ENCODE measurements around the gene NID2. TPM values are rescaled to one million over a fixed set of nuclear protein-coding genes. Genes with fewer than 3 reads are reported as not detected.
A peak's percentile ranks its signal among the peaks of the same experiment; 100 is the strongest.

Gene NID2
- total and polyA plus RNA-seq, 4 donors, result 2.3 to 23.3 (median 10.1) TPM

DNA sequence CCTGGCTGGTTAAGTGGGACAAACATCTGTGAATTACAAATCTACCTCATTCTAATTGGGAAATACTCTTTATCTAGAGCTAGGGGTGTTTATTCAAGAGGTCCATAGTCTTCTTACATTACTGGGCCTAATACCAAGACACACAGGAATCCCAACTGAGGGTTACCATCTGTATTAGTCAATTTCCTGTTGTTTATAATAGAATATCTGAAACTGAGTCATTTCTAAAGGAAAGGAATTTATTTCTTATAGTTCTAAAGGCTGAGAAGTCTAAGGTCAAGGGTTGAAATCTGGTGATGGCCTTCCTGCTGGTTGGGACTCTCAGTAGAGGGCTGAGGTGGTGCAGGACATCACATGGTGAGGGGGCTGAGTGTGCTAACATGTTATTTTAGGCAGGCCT is 43.5 kb downstream of the NID2 start (continued):
- TF ChIP-seq, protein P1, sequence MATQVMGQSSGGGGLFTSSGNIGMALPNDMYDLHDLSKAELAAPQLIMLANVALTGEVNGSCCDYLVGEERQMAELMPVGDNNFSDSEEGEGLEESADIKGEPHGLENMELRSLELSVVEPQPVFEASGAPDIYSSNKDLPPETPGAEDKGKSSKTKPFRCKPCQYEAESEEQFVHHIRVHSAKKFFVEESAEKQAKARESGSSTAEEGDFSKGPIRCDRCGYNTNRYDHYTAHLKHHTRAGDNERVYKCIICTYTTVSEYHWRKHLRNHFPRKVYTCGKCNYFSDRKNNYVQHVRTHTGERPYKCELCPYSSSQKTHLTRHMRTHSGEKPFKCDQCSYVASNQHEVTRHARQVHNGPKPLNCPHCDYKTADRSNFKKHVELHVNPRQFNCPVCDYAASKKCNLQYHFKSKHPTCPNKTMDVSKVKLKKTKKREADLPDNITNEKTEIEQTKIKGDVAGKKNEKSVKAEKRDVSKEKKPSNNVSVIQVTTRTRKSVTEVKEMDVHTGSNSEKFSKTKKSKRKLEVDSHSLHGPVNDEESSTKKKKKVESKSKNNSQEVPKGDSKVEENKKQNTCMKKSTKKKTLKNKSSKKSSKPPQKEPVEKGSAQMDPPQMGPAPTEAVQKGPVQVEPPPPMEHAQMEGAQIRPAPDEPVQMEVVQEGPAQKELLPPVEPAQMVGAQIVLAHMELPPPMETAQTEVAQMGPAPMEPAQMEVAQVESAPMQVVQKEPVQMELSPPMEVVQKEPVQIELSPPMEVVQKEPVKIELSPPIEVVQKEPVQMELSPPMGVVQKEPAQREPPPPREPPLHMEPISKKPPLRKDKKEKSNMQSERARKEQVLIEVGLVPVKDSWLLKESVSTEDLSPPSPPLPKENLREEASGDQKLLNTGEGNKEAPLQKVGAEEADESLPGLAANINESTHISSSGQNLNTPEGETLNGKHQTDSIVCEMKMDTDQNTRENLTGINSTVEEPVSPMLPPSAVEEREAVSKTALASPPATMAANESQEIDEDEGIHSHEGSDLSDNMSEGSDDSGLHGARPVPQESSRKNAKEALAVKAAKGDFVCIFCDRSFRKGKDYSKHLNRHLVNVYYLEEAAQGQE (IDR thresholded peaks at IDR 0.05), result peak; percentile 22
- TF ChIP-seq FOXA2 (IDR thresholded peaks at IDR 0.05) (peak; percentile 54), JUND (IDR thresholded peaks at IDR 0.05) (peak in 1 of 2 donors; percentile 62)

DNA sequence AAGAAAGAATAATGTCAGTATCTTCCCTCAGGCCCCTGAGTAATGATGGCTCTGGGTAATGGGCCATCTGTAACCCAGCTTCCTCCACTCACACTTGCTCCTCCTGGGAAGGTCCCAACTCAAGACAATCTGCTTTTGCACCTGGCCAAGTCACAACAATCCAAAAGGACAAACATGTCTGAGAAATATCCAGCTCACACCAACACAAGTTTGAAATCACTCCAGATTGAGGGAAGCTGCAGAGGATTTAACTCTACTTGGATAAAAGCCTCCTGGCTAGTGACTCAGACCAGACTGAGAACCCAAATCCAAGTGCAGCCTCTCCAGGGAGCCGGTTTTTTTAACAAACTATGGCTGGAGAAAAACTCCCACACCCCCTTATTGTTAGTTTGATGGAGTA is 45.3 kb downstream of the NID2 start:
- no peaks in the 10 kb centered on the region for H3K4me1 ChIP-seq (ENCODE audit: control insufficient read depth in 4 of 4, insufficient read depth in 4 of 4, low read length in 3 of 4)
- no peak for DNase-seq (ENCODE audit: low spot score)
- TF ChIP-seq GABPA (IDR thresholded peaks at IDR 0.05 in 1 of 2, conservative IDR thresholded peaks at IDR 0.05 in 1 of 2) (no peak), EGR1 (IDR thresholded peaks at IDR 0.05; ENCODE audit: low read depth in 2 of 2) (no peak), RAD21 (IDR thresholded peaks at IDR 0.05) (no peak), RXRA (IDR thresholded peaks at IDR 0.05) (no peak), HNF4A (conservative IDR thresholded peaks at IDR 0.05) (no peak), FOXA1 (IDR thresholded peaks at IDR 0.05) (no peak), SP1 (IDR thresholded peaks at IDR 0.05) (no peak), FOXA2 (IDR thresholded peaks at IDR 0.05) (no peak), TAF1 (conservative IDR thresholded peaks at IDR 0.05) (no peak), JUND (IDR thresholded peaks at IDR 0.05) (no peak), YY1 (IDR thresholded peaks at IDR 0.05) (no peak), HNF4G (IDR thresholded peaks at IDR 0.05) (no peak), NR2F2 (IDR thresholded peaks at IDR 0.05) (no peak)
- TF ChIP-seq, protein P2, sequence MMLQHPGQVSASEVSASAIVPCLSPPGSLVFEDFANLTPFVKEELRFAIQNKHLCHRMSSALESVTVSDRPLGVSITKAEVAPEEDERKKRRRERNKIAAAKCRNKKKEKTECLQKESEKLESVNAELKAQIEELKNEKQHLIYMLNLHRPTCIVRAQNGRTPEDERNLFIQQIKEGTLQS (IDR thresholded peaks at IDR 0.05), result no peak
- TF ChIP-seq, protein P3, sequence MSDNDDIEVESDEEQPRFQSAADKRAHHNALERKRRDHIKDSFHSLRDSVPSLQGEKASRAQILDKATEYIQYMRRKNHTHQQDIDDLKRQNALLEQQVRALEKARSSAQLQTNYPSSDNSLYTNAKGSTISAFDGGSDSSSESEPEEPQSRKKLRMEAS (IDR thresholded peaks at IDR 0.05), result no peak
- TF ChIP-seq, protein P4, sequence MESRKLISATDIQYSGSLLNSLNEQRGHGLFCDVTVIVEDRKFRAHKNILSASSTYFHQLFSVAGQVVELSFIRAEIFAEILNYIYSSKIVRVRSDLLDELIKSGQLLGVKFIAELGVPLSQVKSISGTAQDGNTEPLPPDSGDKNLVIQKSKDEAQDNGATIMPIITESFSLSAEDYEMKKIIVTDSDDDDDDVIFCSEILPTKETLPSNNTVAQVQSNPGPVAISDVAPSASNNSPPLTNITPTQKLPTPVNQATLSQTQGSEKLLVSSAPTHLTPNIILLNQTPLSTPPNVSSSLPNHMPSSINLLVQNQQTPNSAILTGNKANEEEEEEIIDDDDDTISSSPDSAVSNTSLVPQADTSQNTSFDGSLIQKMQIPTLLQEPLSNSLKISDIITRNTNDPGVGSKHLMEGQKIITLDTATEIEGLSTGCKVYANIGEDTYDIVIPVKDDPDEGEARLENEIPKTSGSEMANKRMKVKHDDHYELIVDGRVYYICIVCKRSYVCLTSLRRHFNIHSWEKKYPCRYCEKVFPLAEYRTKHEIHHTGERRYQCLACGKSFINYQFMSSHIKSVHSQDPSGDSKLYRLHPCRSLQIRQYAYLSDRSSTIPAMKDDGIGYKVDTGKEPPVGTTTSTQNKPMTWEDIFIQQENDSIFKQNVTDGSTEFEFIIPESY (IDR thresholded peaks at IDR 0.05), result no peak
- TF ChIP-seq, protein P1 (IDR thresholded peaks at IDR 0.05), result no peak
- TF ChIP-seq, protein P5, sequence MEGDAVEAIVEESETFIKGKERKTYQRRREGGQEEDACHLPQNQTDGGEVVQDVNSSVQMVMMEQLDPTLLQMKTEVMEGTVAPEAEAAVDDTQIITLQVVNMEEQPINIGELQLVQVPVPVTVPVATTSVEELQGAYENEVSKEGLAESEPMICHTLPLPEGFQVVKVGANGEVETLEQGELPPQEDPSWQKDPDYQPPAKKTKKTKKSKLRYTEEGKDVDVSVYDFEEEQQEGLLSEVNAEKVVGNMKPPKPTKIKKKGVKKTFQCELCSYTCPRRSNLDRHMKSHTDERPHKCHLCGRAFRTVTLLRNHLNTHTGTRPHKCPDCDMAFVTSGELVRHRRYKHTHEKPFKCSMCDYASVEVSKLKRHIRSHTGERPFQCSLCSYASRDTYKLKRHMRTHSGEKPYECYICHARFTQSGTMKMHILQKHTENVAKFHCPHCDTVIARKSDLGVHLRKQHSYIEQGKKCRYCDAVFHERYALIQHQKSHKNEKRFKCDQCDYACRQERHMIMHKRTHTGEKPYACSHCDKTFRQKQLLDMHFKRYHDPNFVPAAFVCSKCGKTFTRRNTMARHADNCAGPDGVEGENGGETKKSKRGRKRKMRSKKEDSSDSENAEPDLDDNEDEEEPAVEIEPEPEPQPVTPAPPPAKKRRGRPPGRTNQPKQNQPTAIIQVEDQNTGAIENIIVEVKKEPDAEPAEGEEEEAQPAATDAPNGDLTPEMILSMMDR (IDR thresholded peaks at IDR 0.05; ENCODE audit: low read depth, low read length, missing input control), result no peak
- no peak overlapping the region for H3K9ac ChIP-seq (ENCODE audit: low read depth in 1 of 2, low read length in 2 of 2)
- H3K9me3 ChIP-seq (ENCODE audit: control insufficient read depth in 4 of 4, low read length in 3 of 4), result no peaks in the 10 kb centered on the region
- 89% methylated on average over 1 of the region's 1 CpG for WGBS
- no peaks in the 10 kb centered on the region for H3K27me3 ChIP-seq (ENCODE audit: control insufficient read depth in 4 of 4, insufficient read depth in 4 of 4, low read length in 3 of 4)
- H3K27ac ChIP-seq (ENCODE audit: low read depth in 1 of 2, low read length in 2 of 2), result no peak overlapping the region
- no peaks in the 10 kb centered on the region for H3K36me3 ChIP-seq (ENCODE audit: control insufficient read depth in 4 of 4, insufficient read depth in 3 of 4, low read depth in 1 of 4, low read length in 3 of 4)
- no peak overlapping the region for H3K4me3 ChIP-seq (ENCODE audit: low read depth in 1 of 3, low read length in 3 of 3)

Measured in liver (tissue), 9 donors.